ENCODE data around the gene NODAL. TPM values are rescaled to one million over a fixed set of nuclear protein-coding genes. Genes with fewer than 3 reads are reported as not detected.
A peak's percentile ranks its signal among the peaks of the same experiment; 100 is the strongest.

NODAL gene
- total RNA-seq, 4 donors from 2014 or later: not detected

DNA sequence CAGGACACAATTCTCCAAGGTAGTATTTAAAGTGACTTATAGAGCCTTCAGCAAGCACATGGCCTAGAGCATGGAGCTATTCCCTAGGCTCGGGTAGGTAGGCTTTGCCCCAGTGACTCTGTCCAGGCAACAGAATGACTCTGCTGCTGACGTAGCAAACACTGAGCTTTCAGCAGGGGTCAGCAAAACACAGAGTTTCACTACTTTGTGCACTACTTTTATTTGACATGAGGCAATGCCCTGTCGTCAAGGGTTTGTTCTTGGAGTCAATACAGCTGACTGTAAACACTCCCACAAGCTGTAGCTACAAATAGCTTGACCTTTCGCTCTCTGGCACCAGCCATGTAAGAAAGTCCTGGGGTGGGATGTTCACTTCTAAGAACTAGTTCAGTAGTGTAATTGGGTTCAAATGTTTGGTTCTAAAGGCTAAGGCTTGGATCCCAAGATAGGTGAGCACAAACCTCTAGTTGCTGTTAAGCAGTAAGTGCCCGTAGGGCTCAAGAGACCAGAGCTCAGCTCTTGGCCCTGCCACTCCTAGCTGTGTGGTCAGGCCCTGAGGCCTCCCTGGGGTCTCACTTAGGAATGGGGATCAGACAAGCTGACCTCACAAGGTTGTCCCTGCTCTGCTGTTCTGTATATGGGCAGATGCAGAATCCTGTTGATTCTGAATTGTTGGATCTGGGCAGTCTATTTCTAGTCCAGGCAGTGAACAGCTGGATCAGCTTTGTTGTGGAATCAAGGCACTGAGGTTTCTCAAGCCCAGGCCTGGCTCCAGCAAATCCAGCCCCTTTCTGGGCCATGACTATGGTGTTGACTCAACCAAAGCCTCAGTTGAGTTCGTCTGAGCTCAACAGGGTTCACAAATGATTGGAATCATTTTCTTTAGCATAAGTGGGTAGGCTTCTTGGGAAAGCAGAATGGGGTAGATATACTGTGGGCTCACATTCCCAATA, 10.7 kb downstream of the NODAL start:
- H3K36me3 ChIP-seq: peaks cover 0 to 6% (median 0%) of the 10 kb centered on the region in 4 donors
- H3K4me3 ChIP-seq: no peak overlapping the region
- intact Hi-C loops (cut with DNase I; ENCODE audit: low total_unique reads) (no loop called here), in situ Hi-C loops (cut with MboI; ENCODE audit: low pct_ligation_motif_present in 1 of 4, low pct_unique_long_range_greater_than_20kb in 1 of 4, low sequenced_read_pairs in 3 of 4) (no loop called here)
- WGBS, 2 donors (ENCODE audit: low coverage in 1 of 2): 28 to 60% methylated on average over 1 to 6 of the region's 6 CpGs
- peak; percentile 55 for DNase-seq
- peaks cover 9 to 49% (median 28%) of the 10 kb centered on the region in 4 donors for H3K4me1 ChIP-seq
- peak overlapping the region; percentile 73 to 81 (median 79) for H3K27ac ChIP-seq
- TF ChIP-seq EP300 (IDR thresholded peaks at IDR 0.05; ENCODE audit: low read depth) (peak; percentile 59), POLR2A (IDR thresholded peaks at IDR 0.05) (peak; percentile 21), POLR2AphosphoS5 (IDR thresholded peaks at IDR 0.05) (peak; percentile 46 to 82 (median 81))
- TF ChIP-seq, protein P1, sequence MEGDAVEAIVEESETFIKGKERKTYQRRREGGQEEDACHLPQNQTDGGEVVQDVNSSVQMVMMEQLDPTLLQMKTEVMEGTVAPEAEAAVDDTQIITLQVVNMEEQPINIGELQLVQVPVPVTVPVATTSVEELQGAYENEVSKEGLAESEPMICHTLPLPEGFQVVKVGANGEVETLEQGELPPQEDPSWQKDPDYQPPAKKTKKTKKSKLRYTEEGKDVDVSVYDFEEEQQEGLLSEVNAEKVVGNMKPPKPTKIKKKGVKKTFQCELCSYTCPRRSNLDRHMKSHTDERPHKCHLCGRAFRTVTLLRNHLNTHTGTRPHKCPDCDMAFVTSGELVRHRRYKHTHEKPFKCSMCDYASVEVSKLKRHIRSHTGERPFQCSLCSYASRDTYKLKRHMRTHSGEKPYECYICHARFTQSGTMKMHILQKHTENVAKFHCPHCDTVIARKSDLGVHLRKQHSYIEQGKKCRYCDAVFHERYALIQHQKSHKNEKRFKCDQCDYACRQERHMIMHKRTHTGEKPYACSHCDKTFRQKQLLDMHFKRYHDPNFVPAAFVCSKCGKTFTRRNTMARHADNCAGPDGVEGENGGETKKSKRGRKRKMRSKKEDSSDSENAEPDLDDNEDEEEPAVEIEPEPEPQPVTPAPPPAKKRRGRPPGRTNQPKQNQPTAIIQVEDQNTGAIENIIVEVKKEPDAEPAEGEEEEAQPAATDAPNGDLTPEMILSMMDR (IDR thresholded peaks at IDR 0.05): peak in 1 of 5 experiments; percentile 18
- no peaks in the 10 kb centered on the region for H3K27me3 ChIP-seq
- no peaks in the 10 kb centered on the region for H3K9me3 ChIP-seq

DNA sequence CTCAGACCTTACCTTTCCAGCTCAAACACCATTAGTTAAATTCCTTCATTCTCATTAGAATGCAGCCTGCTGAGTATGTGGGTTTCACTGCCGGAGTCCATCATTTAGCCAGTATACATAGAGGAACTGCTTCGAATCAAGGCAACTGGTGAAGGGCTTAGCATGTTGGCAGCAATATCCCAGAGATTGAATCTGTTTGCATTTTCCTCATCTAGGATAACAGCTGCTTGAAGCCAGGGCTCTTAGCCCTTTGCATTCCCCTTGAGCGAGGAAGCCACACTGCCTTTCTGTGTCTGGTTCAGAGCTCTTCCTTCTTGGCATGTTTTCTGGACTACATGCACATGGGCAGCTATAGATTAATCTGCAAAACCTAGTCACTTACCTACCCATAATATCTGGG, 14.7 kb downstream of the NODAL start:
- H3K36me3 ChIP-seq: peaks cover 0 to 28% (median 11%) of the 10 kb centered on the region in 4 donors
- H3K4me3 ChIP-seq: no peak overlapping the region
- H3K4me1 ChIP-seq: peaks cover 9 to 58% (median 34%) of the 10 kb centered on the region in 4 donors
- no peaks in the 10 kb centered on the region for H3K9me3 ChIP-seq
- H3K27me3 ChIP-seq: no peaks in the 10 kb centered on the region
- H3K27ac ChIP-seq: no peak overlapping the region
- in situ Hi-C loops (cut with MboI; ENCODE audit: low pct_ligation_motif_present in 1 of 4, low pct_unique_long_range_greater_than_20kb in 1 of 4, low sequenced_read_pairs in 3 of 4): no loop called here
- intact Hi-C loops (cut with DNase I; ENCODE audit: low total_unique reads): no loop called here
- WGBS, 2 donors (ENCODE audit: low coverage in 1 of 2): 57 to 73% methylated on average over 2 to 3 of the region's 3 CpGs
- no peak for DNase-seq
- no peak for TF ChIP-seq EP300 (IDR thresholded peaks at IDR 0.05; ENCODE audit: low read depth)
- no peak for TF ChIP-seq POLR2AphosphoS5 (IDR thresholded peaks at IDR 0.05)

DNA sequence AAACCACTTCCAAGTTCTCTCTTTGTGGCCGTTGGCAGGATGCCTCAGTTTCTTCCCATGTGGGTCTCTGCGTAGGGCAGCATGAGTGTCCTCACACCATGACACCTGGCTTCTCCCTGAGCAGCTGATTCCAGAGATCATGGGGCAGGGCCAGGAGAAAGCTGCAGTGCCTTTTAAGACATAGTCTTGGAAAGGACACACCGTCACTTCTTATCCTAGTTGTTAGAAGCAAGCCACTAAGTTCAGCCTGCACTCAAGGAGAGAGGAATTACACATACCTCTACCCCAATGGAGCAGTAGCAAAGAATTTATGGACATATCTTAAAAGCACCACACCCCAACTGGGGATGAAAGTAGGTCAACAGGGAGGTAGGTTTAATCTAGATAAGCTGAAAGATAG, 16.4 kb downstream of the NODAL start:
- H3K36me3 ChIP-seq: peaks cover 0 to 45% (median 19%) of the 10 kb centered on the region in 4 donors
- DNase-seq: peak; percentile 29
- no peaks in the 10 kb centered on the region for H3K27me3 ChIP-seq
- TF ChIP-seq POLR2A (IDR thresholded peaks at IDR 0.05) (no peak), EP300 (IDR thresholded peaks at IDR 0.05; ENCODE audit: low read depth) (peak; percentile 5), POLR2AphosphoS5 (IDR thresholded peaks at IDR 0.05) (peak in 2 of 3 donors; percentile 22 to 45)
- TF ChIP-seq, protein P1 (IDR thresholded peaks at IDR 0.05): no peak
- peaks cover 2 to 41% (median 21%) of the 10 kb centered on the region in 4 donors for H3K4me1 ChIP-seq
- no peaks in the 10 kb centered on the region for H3K9me3 ChIP-seq
- intact Hi-C loops (cut with DNase I; ENCODE audit: low total_unique reads) (no loop called here), in situ Hi-C loops (cut with MboI; ENCODE audit: low pct_ligation_motif_present in 1 of 4, low pct_unique_long_range_greater_than_20kb in 1 of 4, low sequenced_read_pairs in 3 of 4) (no loop called here)
- WGBS, 2 donors (ENCODE audit: low coverage in 1 of 2): 53% methylated on average over 3 of the region's 3 CpGs; no CpG with 5 or more reads in 1 of the 2 donors
- peak overlapping the region; percentile 38 to 58 (median 42) for H3K27ac ChIP-seq
- no peak overlapping the region for H3K4me3 ChIP-seq

DNA sequence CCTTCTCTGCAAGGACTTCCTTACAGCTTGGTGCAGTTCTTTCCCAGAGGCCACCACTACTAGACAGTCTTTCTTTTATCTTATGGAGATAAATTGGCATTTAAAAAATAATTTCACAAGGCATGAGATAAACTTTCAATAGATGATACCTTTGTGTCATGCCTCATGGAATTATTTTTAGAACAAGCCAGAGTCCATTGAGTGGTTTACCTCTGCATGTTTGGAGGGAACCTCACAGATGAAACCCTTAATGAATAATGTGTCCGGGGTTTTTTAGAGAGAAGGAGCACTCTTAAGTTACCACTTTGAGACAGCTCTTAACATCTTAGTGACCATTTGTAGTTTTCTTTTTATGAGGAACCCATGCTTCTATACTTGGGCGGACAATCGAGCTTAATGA, 17.2 kb downstream of the NODAL start:
- TF ChIP-seq POLR2A (IDR thresholded peaks at IDR 0.05) (no peak), POLR2AphosphoS5 (IDR thresholded peaks at IDR 0.05) (no peak)
- intact Hi-C loops (cut with DNase I; ENCODE audit: low total_unique reads): no loop called here
- Histone ChIP-seq H3K4me1 (peaks cover 0 to 35% (median 19%) of the 10 kb centered on the region in 4 donors), H3K4me3 (no peak overlapping the region), H3K9me3 (no peaks in the 10 kb centered on the region), H3K36me3 (peaks cover 0 to 48% (median 21%) of the 10 kb centered on the region in 4 donors), H3K27ac (peak overlapping the region in 3 of 4 donors; percentile 38 to 58 (median 39)), H3K27me3 (no peaks in the 10 kb centered on the region)
- DNase-seq: no peak
- WGBS, 2 donors (ENCODE audit: low coverage in 1 of 2): 88 to 90% methylated on average over 3 of the region's 3 CpGs
- in situ Hi-C loops (cut with MboI; ENCODE audit: low pct_ligation_motif_present in 1 of 4, low pct_unique_long_range_greater_than_20kb in 1 of 4, low sequenced_read_pairs in 3 of 4): no loop called here

DNA sequence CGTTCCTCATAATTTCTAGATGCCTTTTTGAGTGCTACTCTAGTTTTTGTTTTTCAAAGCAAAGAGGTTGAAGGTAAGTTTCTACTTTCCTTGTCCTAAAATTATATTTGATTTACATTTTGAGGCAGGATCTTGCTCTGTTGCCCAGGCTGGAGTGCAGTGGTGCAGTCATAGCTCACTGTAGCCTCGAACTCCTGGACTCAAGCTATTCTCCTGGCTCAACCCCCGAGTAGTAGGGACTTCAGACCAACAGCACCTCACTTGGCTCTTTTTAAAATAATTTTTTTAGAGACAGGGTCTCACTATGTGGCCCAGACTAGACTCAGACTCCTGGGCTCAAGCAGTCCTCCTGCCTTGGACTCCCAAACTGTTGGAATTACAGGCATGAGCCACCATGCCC, 22.8 kb downstream of the NODAL start:
- Histone ChIP-seq H3K4me3 (no peak overlapping the region), H3K9me3 (no peaks in the 10 kb centered on the region), H3K27me3 (no peaks in the 10 kb centered on the region), H3K4me1 (peaks cover 0 to 3% (median 0%) of the 10 kb centered on the region in 4 donors), H3K36me3 (peaks cover 0 to 39% (median 20%) of the 10 kb centered on the region in 4 donors), H3K27ac (peak overlapping the region in 1 of 4 donors; percentile 22)
- in situ Hi-C loops (cut with MboI; ENCODE audit: low pct_ligation_motif_present in 1 of 4, low pct_unique_long_range_greater_than_20kb in 1 of 4, low sequenced_read_pairs in 3 of 4): no loop called here
- TF ChIP-seq POLR2AphosphoS5 (IDR thresholded peaks at IDR 0.05): no peak
- TF ChIP-seq POLR2A (IDR thresholded peaks at IDR 0.05): no peak
- no peak for TF ChIP-seq EP300 (IDR thresholded peaks at IDR 0.05; ENCODE audit: low read depth)
- TF ChIP-seq, protein P1 (IDR thresholded peaks at IDR 0.05): no peak
- intact Hi-C loops (cut with DNase I; ENCODE audit: low total_unique reads): no loop called here
- WGBS, 2 donors (ENCODE audit: low coverage in 1 of 2): 60 to 92% methylated on average over 1 to 3 of the region's 3 CpGs
- no peak for DNase-seq
